Rectal smooth muscle tissue (tissue), 1 donor: ENCODE measurements around the gene RPS6KB2.
A peak's percentile ranks its signal among the peaks of the same experiment; 100 is the strongest.

Experiments
- H3K27ac ChIP-seq: one replicate; pipeline ENCODE4 v1.7.0; 2013; ENCODE audit warnings: low read depth, low read length, inconsistent platforms
- H3K27me3 ChIP-seq: one replicate; pipeline ENCODE4 v1.7.0; 2013; ENCODE audit warnings: low read length; ENCODE audit not compliant: control insufficient read depth, insufficient read depth
- H3K36me3 ChIP-seq: one replicate; pipeline ENCODE4 v1.7.0; 2013; ENCODE audit warnings: low read length; ENCODE audit not compliant: control insufficient read depth, insufficient read depth
- H3K4me1 ChIP-seq: one replicate; pipeline ENCODE4 v1.7.0; 2013; ENCODE audit warnings: low read length; ENCODE audit not compliant: control insufficient read depth, insufficient read depth
- H3K4me3 ChIP-seq: one replicate; pipeline ENCODE4 v1.7.0; 2013; ENCODE audit warnings: low read length
- H3K9ac ChIP-seq: one replicate; pipeline ENCODE4 v1.7.0; 2013; ENCODE audit warnings: low read length

RPS6KB2 gene

GRCh38 chr11:67408437-67409200, 19.7 kb upstream of the RPS6KB2 start:
- Histone ChIP-seq H3K27ac (no peak overlapping the region), H3K9ac (no peak overlapping the region), H3K27me3 (peaks cover 16% of the 10 kb centered on the region), H3K36me3 (no peaks in the 10 kb centered on the region), H3K4me3 (no peak overlapping the region), H3K4me1 (no peaks in the 10 kb centered on the region)

GRCh38 chr11:67409261-67409666, 19.0 kb upstream of the RPS6KB2 start:
- no peaks in the 10 kb centered on the region for H3K4me1 ChIP-seq
- no peak overlapping the region for H3K27ac ChIP-seq
- no peak overlapping the region for H3K4me3 ChIP-seq
- peaks cover 16% of the 10 kb centered on the region for H3K27me3 ChIP-seq
- no peak overlapping the region for H3K9ac ChIP-seq
- H3K36me3 ChIP-seq = no peaks in the 10 kb centered on the region

- H3K4me1 ChIP-seq = no peaks in the 10 kb centered on the region
- H3K4me3 ChIP-seq = peak overlapping the region; percentile 2
- H3K36me3 ChIP-seq = no peaks in the 10 kb centered on the region
- H3K27ac ChIP-seq = no peak overlapping the region
- H3K9ac ChIP-seq = no peak overlapping the region
- H3K27me3 ChIP-seq = peaks cover 16% of the 10 kb centered on the region
Measured at GRCh38 chr11:67409781-67410368, 18.4 kb upstream of the RPS6KB2 start.

GRCh38 chr11:67410369-67410831, 17.9 kb upstream of the RPS6KB2 start:
- no peak overlapping the region for H3K4me3 ChIP-seq
- no peaks in the 10 kb centered on the region for H3K4me1 ChIP-seq
- H3K27ac ChIP-seq = no peak overlapping the region
- peaks cover 16% of the 10 kb centered on the region for H3K27me3 ChIP-seq
- no peaks in the 10 kb centered on the region for H3K36me3 ChIP-seq
- H3K9ac ChIP-seq = no peak overlapping the region

GRCh38 chr11:67410984-67411784, 17.1 kb upstream of the RPS6KB2 start:
- Histone ChIP-seq H3K27me3 (peaks cover 16% of the 10 kb centered on the region), H3K27ac (no peak overlapping the region), H3K4me3 (no peak overlapping the region), H3K9ac (no peak overlapping the region), H3K4me1 (no peaks in the 10 kb centered on the region), H3K36me3 (no peaks in the 10 kb centered on the region)

GRCh38 chr11:67411785-67412152, 16.5 kb upstream of the RPS6KB2 start:
- Histone ChIP-seq H3K9ac (no peak overlapping the region), H3K4me1 (no peaks in the 10 kb centered on the region), H3K36me3 (no peaks in the 10 kb centered on the region), H3K4me3 (no peak overlapping the region), H3K27ac (no peak overlapping the region), H3K27me3 (peaks cover 16% of the 10 kb centered on the region)

- Histone ChIP-seq H3K4me1 (no peaks in the 10 kb centered on the region), H3K27ac (no peak overlapping the region), H3K4me3 (no peak overlapping the region), H3K27me3 (peaks cover 16% of the 10 kb centered on the region), H3K36me3 (no peaks in the 10 kb centered on the region), H3K9ac (no peak overlapping the region)
Measured at GRCh38 chr11:67412495-67413179, 15.7 kb upstream of the RPS6KB2 start.

GRCh38 chr11:67413266-67413849, 14.9 kb upstream of the RPS6KB2 start:
- H3K9ac ChIP-seq = no peak overlapping the region

GRCh38 chr11:67415501-67416304, 12.6 kb upstream of the RPS6KB2 start, which contains the start of gene CARNS1:
Gene CARNS1 (plus strand): TSS chr11:67415678. CDS start chr11:67416200, 522 bp downstream.
- peak within 1 kb of the TSS; percentile 50 for H3K4me3 ChIP-seq
- H3K4me1 ChIP-seq = peaks cover 3% of the 10 kb centered on the region
- no peak within 1 kb of the TSS for H3K9ac ChIP-seq
- peaks cover 7% of the 10 kb centered on the region for H3K27me3 ChIP-seq
- no peak within 1 kb of the TSS for H3K27ac ChIP-seq
- no peaks in the 10 kb centered on the region for H3K36me3 ChIP-seq

More at GRCh38 chr11:67413266-67413849, 14.9 kb upstream of the RPS6KB2 start:
- Histone ChIP-seq H3K27ac (no peak overlapping the region), H3K36me3 (no peaks in the 10 kb centered on the region), H3K4me1 (no peaks in the 10 kb centered on the region), H3K4me3 (no peak overlapping the region), H3K27me3 (peaks cover 16% of the 10 kb centered on the region)

- H3K27ac ChIP-seq = no peak overlapping the region
- no peaks in the 10 kb centered on the region for H3K36me3 ChIP-seq
- peaks cover 3% of the 10 kb centered on the region for H3K4me1 ChIP-seq
- H3K4me3 ChIP-seq = no peak overlapping the region
- no peak overlapping the region for H3K9ac ChIP-seq
- no peaks in the 10 kb centered on the region for H3K27me3 ChIP-seq
Measured at GRCh38 chr11:67416416-67417335, 11.6 kb upstream of the RPS6KB2 start.
